ENCODE data around the gene TLR6.

Gene TLR6

DNA sequence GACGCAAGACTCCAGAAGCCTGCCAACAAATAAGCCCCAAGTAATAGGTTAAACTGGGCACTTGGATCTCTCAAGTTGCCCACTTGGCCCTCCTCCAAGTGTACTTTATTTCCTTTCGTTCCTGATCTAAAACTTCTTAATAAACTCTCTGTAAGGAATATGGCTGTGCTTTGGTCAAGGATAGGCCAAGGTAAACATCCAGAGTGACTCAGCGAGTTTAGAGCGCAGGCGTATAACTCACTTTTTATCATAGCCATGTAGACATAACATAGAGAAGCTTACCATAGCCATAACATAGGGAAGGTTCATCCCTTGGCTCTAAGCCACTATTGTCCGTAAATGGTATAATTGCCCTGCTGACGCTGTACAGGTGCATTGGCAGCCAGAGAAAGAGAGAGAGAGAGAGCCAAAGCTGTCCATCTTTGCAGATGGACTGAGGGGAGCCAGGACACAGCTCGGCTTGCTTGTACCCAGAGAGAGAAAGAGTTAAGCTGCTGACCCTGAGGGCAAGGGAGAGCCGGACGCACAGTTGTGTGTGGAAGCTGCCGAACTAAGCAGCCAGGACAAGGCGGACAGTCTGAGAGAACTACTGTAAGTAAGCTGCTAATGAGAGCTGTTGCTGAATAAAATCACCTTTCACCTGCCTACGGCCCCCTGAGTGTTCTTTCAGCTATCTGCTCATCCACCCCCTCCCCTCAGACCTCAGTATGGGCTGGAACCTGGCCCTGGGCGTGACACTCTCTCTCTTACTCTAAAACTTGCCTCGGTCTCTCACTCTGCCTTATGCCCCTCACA is 53.9 kb downstream of the TLR6 start:
- ChIA-PET CTCF (interaction anchor here (1.2 to 16.4 kb wide), 12 partner anchors 8 to 623 kb away, joined by 4 to 256 read pairs (median 18); partner anchors contain the start of gene TLR10), POLR2A (interaction anchor here (0.5 to 3.3 kb wide), 6 partner anchors 12 to 68 kb away, joined by 3 to 14 read pairs (median 4); partner anchors contain the start of gene TLR10)
- no peak for DNase-seq (ENCODE audit: extremely low spot score)
- TF ChIP-seq CTCF (IDR thresholded peaks at IDR 0.05; ENCODE audit: control extremely low read depth, extremely low read depth, low read depth, missing control alignments), result no peak

DNA sequence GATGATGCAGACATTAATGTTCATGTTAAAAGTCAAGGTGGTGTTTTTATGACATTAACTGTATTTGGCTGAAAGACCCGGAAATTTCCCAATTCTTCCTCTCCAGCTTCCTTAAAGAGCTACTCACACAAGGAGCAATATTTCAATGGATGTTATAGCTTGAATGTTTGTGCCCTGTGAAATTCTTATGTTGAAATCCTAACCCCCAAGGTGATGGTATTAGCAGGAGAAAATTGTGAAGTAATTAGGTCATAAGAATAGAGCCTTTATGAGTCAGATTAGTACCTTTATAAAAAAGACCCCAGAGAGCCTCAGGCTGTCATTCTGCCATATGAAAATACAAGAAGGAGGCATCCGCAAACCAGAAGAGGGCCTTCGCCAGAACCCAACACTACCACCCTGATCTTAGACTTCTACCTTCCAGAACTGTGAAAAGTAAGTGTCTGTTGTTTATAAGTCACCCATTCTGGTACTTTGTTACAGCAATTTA is 55.6 kb downstream of the TLR6 start:
- DNase-seq (ENCODE audit: extremely low spot score), result no peak
- ChIA-PET CTCF (interaction anchor here (1.4 to 16.4 kb wide), 6 partner anchors 8 to 60 kb away, joined by 4 to 256 read pairs (median 30); partner anchors contain the start of gene TLR10), POLR2A (interaction anchor here (2.7 kb wide), 1 partner anchor 18 kb away, joined by 10 read pairs; the partner anchor contains the start of gene TLR10)
- TF ChIP-seq CTCF (IDR thresholded peaks at IDR 0.05; ENCODE audit: control extremely low read depth, extremely low read depth, low read depth, missing control alignments), result no peak

GRCh38 chr4:38800366-38800765 is 56.3 kb downstream of the TLR6 start:
- DNase-seq (ENCODE audit: extremely low spot score), result no peak
- ChIA-PET POLR2A (interaction anchor here (0.6 to 2.7 kb wide), 3 partner anchors 18 to 1841 kb away, joined by 4 to 10 read pairs (median 4); partner anchors contain the start of gene TLR10), CTCF (interaction anchor here (1.4 to 16.4 kb wide), 5 partner anchors 10 to 61 kb away, joined by 4 to 256 read pairs (median 50); partner anchors contain the start of gene TLR10)
- TF ChIP-seq CTCF (IDR thresholded peaks at IDR 0.05; ENCODE audit: control extremely low read depth, extremely low read depth, low read depth, missing control alignments), result no peak

- TF ChIP-seq CTCF (IDR thresholded peaks at IDR 0.05; ENCODE audit: control extremely low read depth, extremely low read depth, low read depth, missing control alignments), result no peak
- DNase-seq (ENCODE audit: extremely low spot score), result no peak
- CTCF ChIA-PET, result interaction anchor here (1.1 to 16.4 kb wide), 6 partner anchors 10 to 61 kb away, joined by 3 to 256 read pairs (median 9); partner anchors contain the start of genes TLR1 and TLR10
- POLR2A ChIA-PET, result interaction anchor here (0.8 kb wide), 1 partner anchor 9 kb away, joined by 3 read pairs; the partner anchor contains the start of gene TLR1
These were observed 61.5 kb downstream of the TLR6 start for GRCh38 chr4:38795087-38795486.

DNA sequence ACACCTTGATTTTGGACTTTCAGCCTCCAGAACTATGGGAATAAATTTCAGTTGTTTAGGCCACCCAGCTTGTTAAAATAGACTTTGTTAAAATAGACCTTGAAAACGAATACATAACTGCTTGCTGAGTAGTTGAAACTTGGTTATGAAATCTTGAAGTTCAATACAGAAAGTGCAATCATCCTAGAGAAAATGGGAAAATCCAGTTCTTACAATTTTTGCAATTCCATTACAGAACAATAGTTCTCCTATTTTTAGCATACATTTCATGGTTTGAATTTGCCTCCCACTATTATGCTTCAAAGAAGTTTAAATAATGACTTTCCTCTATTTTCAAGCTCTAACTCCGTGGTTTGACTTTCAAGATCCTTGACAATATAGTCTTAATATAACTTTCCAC is 62.6 kb downstream of the TLR6 start:
- POLR2A ChIA-PET, result no interaction called here
- CTCF ChIA-PET, result interaction anchor here (0.8 to 16.4 kb wide), 7 partner anchors 8 to 614 kb away, joined by 3 to 256 read pairs (median 4); partner anchors contain the start of genes TLR1 and TLR10
- DNase-seq (ENCODE audit: extremely low spot score), result no peak
- TF ChIP-seq CTCF (IDR thresholded peaks at IDR 0.05; ENCODE audit: control extremely low read depth, extremely low read depth, low read depth, missing control alignments), result no peak

- TF ChIP-seq CTCF (IDR thresholded peaks at IDR 0.05; ENCODE audit: control extremely low read depth, extremely low read depth, low read depth, missing control alignments), result no peak
- CTCF ChIA-PET, result interaction anchor here (1.0 to 16.4 kb wide), 6 partner anchors 8 to 40 kb away, joined by 3 to 256 read pairs (median 4); partner anchors contain the start of genes TLR1 and TLR10
- POLR2A ChIA-PET, result interaction anchor here (1.0 to 1.6 kb wide), 2 partner anchors 9 to 13 kb away, joined by 4 read pairs; partner anchors contain the start of gene TLR10
- no peak for DNase-seq (ENCODE audit: extremely low spot score)
These were observed 65.6 kb downstream of the TLR6 start for GRCh38 chr4:38791010-38791409.

Data from GM10248 (cell line).